Activated CD4-positive, alpha-beta T cell treated with anti-CD3 and anti-CD28 coated beads, Interleukin-10, Interleukin-2, amounts not matched to agents 100 ng/mL and 50 ng/mL, durations not matched to agents 16 hours and 8 hours (primary cell): Measurements from ENCODE around the gene AKIRIN1.
"Not testable (repeated sequence)": the region's sequence is repeated elsewhere in the genome, so short reads cannot be mapped to it uniquely, and the experiment has no call there.

Source experiments
- DNase-seq: peaks from one replicate; pipeline ENCODE4 v3.0.0-alpha.2; 2020

The AKIRIN1 gene, protein sequence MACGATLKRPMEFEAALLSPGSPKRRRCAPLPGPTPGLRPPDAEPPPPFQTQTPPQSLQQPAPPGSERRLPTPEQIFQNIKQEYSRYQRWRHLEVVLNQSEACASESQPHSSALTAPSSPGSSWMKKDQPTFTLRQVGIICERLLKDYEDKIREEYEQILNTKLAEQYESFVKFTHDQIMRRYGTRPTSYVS

DNA sequence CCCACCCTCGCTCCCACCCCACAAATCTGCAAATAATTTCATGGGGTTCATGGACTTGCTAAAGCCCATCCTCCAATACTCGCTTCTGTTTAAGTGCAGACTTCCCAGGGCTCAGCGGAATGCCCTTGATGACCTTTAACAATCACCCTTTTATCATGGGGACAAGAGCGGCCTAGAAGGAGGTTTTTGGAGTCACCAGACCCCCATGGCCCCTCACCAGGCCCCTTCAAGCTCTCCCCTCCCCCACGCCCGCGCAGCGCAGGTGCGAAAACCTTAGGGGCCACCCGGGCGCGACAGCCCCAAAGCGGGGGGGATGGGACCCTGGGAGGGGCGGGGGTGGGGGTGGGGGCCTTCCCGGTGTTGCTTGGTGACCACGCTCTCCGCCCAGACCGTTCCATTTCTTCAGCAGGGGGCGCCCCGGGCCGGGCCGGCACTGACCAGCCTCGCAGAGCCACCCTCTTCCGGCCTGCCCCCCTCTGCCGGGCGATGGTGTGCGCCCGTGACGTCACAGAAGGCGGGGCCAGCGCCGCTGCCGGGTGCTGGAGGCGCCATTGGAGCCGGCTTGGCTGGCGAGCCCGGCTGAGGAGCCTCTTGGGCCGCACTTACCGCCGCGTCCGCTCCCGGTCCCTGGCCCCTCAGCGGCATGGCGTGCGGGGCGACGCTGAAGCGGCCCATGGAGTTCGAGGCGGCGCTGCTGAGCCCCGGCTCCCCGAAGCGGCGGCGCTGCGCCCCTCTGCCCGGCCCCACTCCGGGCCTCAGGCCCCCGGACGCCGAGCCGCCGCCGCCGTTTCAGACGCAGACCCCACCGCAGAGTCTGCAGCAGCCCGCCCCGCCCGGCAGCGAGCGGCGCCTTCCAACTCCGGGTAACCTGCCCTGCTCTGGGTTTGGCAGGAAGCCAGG lies at the start of gene AKIRIN1:
TSS of gene AKIRIN1 (plus strand) at position 539 of the 900 bp plus-strand sequence. CDS start at position 644, 105 bp downstream.
- peak; percentile 100 for DNase-seq

DNA sequence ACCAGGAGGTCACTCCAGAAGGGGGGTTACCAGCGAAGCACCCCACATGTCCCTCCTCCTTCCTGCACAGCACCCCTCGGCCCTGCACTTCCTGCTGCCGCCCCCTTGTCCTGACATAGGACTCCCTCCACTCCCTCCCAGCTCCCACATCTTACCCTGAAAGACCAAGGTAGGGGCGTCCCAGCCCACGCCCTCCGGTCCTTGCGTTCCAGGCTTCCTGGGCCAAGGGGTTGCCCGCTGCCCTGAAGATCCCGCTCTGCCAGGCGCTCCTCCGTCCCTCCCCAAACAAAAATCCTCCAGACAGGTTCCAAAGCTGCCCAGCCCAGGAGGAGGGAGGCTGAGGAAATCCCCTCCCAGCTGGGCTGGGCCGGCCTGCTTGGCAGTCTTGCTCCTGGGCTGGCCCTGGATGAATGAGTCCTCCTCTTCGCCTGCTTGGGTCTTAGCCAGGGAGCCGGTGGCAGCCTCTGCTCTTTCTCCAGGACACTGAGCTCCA lies 49.5 kb upstream of the AKIRIN1 start, which contains the start of gene RHBDL2:
TSS of gene RHBDL2 (minus strand) at position 304 of the 493 bp plus-strand sequence. CDS start 22,618 bp downstream, outside the sequence.
- no peak for DNase-seq

DNA sequence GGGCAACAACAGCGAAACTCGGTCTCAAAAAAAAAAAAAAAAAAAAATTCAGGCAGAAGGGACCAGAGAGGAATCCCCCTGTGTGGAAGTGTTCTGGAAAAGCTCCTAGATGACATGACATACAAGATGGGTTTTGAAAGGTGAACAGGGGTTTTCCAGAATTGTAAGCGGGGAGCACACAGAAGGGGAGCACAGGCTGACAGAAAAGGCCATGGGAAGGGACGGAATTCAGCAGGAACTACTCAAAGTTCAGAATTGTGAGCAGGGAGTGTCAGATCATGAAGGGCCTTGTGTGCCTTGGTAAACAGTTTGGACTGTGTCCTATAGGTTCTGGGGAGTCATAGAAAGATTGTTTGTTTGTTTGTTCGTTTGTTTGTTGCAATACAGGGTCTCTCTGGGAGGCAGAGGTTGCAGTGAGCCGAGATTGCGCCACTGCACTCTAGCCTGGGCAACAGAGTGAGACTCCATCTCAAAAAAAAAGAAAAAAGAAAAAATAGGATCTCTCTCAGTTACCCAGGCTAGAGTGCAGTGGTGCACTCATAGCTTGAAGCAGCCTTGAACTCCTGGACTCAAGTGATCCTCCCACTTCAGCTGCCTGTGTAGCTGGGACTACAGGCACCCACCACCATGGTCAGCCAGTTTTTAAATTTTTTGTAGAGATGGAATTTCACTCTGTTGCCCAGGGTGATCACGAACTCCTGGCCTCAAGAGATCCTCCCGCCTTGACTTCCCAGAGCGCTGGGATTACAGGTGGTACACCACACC lies 48.2 kb upstream of the AKIRIN1 start:
- DNase-seq = no peak

DNA sequence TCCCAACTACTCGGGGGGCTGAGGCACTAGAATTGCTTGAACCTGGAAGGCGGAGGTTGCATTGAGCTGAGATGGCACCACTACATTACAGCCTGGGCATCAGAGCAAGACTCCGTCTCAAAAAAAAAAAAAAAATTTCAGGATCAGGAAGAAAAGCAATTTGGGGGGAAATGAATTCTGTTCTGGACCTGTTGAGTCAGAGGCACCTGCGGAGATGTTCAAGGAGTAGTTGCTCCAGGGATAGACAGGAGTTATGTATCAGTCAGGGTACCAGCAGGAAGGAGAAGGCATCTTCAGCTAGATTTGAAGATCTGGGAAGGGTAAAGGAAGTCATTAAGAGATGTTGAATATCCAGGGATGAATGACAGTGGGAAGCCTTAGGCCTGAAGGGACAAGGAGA lies 46.5 kb upstream of the AKIRIN1 start:
- no peak for DNase-seq

DNA sequence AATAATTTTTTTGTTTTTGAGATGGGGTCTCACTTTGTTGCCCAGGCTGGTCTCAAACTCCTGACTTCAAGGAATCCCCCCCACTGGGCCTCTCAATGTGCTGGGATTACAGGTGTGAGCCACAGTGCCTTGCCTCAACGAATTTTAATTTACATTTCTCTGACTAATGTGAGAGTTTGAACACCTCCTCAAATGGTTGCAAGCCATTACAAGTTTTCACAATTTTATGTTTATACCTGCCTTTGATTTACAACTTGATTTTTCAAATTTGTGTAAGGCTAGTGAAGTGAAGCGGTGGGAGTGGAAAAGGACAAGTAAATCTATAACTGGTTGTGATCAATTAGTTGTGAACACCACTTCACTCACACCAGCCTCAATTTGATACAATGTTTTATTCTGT lies 40.5 kb upstream of the AKIRIN1 start:
- DNase-seq = no peak

DNA sequence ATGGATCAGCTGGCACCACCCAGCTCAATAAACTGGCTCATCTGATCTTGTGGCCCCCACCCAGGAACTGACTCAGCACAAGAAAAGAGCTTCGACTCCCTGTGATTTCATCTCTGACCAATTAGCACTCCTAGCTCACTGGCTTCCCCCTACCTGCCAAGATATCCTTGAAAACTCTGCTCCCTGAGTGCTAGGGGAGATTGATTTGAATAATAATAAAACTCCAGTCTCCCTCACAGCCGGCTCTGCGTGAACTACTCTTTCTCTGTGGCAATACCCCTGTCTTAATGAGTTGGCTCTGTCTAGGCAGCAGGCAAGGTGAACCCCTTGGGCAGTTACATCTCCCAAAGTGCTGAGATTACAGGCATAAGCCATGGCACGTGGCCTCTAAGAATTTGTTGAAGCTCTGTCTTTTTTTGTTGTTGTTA lies 37.6 kb upstream of the AKIRIN1 start:
- DNase-seq = peak; percentile 24

DNA sequence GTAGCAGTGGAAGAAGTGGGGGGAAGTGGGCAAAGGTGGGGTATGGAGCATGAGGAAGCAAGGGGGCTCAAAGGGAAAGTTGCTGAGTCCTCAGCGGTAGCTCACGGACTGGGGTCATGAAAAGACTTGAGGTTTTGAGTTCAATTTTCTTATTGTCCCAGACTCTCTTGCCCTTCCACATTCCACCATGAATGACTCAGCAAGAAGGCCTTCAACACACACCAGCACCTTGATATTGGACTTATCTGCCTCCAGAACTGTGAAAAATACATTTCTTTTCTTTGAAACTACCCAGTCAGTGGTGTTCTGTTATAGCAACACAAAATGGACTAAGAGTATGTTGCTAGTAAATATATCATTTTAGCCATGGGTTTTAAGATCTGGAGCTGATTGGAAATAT lies 32.1 kb upstream of the AKIRIN1 start:
- no peak for DNase-seq

DNA sequence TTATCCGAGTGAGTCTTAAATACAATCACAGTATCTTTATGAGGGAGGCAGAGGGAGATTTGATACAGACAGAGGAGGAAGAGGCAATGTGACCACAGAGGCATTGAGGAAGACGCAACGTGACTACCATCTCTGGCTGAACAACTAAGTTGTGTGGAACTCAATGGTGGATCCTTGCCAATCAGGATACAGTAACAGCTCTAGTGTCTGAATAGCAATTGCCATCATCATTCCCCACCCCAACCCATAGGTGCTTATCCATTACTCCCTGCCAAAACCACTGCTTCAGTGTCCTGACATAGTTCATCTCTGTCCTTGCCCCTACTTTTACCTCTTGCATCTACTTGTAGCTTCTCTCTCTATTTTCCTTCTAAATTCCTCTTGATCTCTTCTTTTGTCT lies 29.0 kb upstream of the AKIRIN1 start:
- no peak for DNase-seq

DNA sequence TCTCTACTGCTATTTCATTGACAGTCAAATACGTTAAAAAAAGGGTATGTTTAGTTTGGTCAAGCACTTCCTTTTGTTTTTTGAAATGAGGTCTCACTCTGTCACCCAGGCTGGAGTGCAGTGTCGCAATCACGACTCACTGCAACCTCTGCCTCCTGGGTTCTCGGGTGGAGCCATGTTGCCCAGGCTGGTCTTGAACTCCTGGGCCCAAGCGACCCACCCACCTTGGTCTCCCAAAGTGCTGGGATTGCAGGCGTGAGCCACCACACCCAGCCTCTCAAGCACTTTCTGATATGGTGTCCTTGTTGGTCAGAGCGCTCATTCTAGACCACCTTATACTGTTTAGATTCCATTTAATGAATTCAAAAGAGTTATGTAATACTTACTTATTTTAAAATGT lies 28.5 kb upstream of the AKIRIN1 start:
- DNase-seq = peak; percentile 22

DNA sequence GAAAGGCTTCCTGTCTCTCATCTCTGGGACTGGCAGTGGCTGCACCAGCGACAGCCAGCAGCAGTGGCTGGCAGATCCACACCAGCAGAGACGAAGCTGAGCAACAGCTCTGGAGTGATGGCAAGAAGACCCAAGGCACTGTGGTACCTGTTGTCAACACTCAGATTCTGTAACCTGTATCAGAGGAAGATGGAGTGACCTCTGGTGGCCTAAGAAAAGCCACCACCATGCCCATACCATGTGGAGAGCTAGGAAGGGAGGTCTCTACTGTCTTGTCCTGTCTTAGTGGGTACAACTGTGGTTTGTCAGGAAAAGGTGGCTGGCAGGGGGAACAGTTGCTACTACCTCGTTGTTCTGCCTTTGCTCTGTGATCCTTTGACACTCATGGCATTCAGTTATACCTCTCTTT lies 26.9 kb upstream of the AKIRIN1 start:
- DNase-seq = peak; percentile 34

DNA sequence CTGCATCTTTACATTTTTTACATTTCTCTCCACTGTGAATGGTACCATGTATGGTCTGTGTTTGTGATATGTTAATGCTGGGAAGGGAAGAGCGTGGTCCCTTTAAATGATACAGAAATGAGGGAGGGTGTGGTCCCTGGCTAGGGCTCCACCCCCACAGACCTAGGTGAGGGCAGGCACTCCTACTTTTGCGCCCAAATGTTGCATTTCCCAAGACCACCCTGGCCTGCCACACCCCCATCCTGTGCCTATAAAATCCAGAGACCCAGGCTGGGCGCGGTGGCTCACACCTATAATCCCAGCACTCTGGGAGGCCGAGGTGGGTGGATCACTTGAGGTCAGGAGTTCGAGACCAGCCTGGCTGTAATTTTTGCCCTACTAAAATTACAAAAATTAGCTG lies 17.9 kb upstream of the AKIRIN1 start:
- not testable (repeated sequence) for DNase-seq

DNA sequence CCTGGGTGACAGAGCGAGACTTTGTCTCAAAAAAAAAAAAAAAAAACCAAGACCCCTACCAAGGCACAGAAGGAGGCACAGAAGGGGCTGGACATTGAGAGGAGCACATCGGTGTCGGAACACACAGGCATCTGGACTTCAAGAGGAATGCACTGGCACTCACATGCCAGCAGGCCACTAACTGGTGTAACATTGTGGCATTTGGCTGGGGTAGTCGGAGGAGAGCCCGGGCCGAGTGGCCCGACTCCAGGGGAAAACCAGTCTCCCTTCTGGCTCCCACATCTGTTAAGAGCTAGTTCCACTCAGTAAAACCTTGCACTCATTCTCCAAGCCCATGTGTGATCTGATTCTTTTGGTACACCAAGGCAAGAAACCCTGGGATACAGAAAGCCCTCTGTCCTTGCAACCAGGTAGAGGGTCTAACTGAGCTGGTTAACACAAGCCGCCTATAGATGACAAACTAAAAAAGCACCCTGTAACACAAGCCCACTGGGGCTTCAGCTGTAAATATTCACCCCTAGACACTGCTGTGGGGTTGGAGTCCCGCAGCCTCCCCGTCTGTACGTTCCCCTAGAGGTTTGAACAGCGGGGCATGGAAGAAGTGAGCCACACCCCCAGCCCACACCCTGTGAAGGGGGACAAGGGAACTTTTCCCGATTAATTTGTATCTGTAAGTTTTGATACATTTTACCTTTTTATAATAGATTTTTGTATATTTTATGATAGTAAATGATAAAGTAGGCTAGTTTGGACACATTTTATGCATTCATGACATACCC lies 17.2 kb upstream of the AKIRIN1 start:
- DNase-seq = no peak

DNA sequence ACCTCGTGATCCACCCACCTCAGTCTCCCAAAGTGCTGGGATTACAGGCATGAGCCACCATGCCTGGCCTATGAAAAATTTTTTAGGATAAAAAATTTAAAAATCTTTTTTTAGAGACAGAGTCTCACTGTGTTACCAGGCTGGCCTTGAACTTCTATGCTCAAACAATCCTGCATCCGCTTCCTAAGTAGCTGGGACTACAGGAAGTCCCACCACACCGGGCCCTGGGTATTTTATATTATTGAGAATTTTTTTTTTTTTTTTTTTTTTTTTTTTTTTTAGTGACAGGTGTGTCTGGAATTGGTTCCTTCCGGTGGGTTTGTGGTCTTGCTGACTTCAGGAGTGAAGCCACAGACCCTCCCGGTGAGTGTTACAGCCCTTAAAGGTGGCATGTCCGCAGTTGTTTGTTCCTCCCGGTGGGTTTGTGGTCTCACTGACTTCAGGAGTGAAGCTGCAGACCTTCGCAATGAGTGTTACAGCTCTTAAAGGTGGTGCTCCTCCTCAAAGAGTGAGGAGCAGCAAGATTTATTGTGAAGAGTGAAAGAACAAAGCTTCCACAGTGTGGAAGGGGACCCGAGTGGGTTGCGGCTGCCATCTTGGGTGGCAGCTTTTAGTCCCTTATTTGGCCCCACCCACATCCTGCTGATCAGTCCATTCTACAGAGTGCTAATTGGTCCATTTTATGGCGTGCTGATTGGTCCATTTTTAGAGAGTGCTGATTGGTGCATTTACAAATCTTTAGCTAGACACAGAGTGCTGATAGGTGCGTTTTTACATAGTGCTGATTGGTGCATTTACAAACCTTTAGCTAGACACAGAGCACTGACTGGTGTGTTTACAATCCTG lies 13.5 kb upstream of the AKIRIN1 start:
- DNase-seq = peak; percentile 64

DNA sequence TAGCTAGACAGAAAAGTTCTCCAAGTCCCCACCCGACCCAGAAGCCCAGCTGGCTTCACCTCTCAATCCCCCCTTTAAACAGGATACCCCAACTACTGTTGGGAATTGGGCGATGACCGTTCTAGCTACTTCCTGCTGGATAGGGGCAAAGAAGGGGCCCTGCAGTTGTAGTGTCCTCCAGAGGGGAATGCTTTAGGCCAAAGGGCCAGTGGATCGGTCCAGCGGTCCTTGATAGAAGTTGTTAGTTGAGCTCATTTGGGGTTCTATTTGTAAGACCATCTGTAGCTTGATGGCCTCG lies 12.9 kb upstream of the AKIRIN1 start:
- not testable (repeated sequence) for DNase-seq

DNA sequence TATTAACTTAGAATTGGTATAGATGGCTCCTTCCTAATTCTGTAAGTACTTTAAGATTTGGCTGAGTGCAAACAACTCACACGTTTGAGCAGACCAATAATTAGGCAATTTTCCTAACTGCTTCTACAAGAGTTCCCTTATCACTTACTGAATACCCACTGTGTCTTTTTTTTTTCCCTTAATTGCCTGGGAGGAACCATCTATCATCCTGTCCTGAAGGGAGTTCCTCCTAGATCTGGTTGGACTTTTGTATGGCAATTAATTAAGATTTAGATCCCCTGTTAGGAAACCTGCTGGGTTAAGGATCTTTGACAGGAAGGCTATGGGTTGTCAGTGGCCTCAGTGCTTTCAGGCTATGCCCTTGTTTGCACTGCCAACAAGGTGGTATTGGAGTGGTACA lies 11.7 kb upstream of the AKIRIN1 start:
- not testable (repeated sequence) for DNase-seq

DNA sequence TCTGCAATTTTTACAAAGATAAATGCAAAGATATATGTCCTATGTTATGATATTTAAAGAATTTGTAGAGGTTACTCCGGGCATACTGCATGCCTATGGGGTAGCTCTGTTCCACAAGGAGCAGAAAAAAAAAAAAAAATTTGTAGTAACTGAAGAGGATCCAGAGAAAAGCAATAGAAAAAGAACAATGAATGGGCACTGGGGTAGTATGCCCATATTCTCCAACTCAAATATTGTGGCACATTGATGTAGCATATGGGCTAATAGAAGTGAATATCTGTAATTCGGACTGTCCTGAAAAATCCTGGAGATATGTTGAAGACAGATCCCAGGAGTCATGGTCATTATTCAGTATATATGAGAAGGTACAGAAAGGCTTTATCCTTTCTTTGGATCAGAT lies 1.1 kb upstream of the AKIRIN1 start:
- no peak for DNase-seq

DNA sequence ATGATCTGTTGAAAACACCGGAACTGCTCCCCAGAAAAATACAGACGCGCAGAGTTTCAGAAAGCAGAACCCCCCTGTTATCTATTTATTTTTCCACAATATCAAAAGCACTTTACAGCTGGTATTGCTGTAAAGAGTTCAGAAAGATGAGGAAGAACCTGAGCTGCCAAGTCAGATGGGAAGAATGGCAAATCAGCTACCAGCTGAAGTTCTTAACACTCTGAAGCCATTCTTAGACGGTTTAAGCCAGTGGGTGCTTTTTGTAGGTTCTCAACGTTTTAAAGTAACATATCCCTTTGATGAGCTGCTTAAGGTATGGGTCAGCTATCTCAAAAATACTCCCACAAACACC lies 714 bp upstream of the AKIRIN1 start:
- no peak for DNase-seq

DNA sequence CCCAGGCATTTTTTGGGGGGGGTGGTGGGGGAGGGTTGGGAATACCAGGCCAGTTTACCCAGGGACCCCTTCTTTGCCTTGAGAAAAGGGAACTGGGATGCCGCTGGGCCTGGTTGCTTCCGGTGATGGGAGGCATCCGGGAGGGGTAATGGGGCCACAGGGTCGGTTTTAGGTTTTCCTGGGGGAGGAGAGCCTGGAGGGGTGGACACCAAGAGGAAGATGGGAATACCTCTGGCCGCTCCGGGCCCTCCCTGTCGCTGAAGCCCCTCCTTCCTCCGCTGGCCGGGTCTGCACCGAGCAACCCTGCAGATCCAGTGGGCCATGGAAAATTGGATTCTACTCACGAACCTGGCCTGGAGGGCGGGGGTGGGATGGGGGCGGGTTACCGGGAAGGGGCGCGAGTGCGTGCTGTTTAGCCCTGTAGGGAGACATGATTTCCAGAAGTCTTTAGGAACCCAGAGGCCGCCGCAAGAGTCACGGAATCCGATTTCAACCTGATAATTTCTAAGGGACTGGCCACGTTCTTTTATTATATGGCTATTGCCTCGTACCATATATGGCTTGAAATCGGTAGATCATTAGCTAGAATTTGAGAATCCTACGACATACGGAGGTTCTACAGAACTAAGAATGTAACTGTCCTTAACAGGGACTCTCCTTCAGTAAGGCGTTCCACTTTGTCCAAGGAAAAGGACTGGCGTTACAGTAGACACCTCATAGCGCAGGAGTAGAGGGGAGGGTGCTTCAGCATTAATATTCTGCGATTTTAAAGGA lies 749 bp downstream of the AKIRIN1 start:
- no peak for DNase-seq

DNA sequence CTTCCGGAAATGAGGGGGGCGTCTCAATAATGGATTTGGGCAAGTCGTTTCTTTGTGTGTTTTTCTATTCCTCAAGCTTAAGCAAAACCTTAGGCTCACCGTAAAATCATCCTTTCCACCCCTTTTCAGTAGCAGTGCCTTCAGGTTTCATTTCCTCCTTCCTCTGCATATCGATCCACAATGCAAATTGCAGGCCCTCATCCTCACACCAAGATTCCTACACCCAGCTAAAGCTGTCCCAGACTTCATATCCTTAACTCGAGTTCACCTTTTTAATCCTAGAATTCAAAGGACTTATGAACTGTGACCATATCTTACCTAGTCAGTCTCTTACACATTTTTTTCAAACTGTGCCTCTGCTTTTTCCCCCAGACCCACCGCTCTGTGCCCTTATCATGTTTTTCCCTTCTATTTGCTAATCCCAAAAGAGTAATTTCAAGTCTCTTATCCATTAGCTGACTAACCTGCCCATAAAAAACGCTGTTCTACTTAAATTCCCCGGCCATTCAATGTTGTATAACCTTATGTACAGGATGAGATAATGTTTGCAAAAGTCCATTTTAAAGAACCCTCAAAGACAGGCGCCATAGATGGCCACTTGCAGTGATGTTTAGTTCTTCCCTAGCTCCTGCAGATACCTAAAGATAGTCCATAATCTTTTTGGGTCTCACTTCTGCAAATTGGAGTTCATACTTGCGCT lies 1.5 kb downstream of the AKIRIN1 start:
- DNase-seq = no peak

DNA sequence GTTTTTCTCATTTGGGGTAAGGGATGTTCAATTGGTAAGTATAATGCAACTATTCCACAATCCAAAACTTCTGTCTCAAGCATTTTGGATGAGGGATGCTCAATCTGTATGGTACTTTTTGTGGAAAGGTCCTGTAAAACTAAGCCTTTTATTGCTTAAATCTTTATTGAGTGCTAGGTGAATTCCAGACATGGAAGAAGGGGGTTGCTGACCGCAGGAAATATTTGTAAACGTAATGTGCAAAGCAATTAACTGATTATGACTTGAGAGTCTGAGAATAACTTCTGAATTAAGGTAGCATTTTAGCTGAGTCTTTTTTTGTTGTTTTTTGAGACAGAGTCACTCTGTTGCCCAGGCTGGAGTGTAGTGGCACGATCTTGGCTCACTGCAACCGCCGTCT lies 3.1 kb downstream of the AKIRIN1 start:
- no peak for DNase-seq
